GM12891 (cell line): ENCODE results near the gene MMP24OS.

Source experiments
- POLR2A ChIP-seq: IDR thresholded peaks from 2 replicates; pipeline ENCODE4 v1.6.1; 2011; ENCODE audit warnings: low read depth, low read length, control low read depth
- POLR2AphosphoS5 ChIP-seq: IDR thresholded peaks from 2 replicates; pipeline ENCODE4 v1.6.1; 2011; ENCODE audit warnings: low read depth, low read length, control low read depth

- TF ChIP-seq POLR2AphosphoS5, result no peak
- no peak for TF ChIP-seq POLR2A
These were observed 23.4 kb downstream of the MMP24OS start for GRCh38 chr20:35254448-35254999.
